ENCODE measurements around the gene APOC3.
A peak's percentile ranks its signal among the peaks of the same experiment; 100 is the strongest.

APOC3 gene

GRCh38 chr11:116849060-116849459 lies 19.4 kb downstream of the APOC3 start:
- Mint-ChIP-seq H3K4me3 (no peak overlapping the region), H3K4me1 (peaks cover 42% of the 10 kb centered on the region), H3K9me3 (no peaks in the 10 kb centered on the region), H3K27me3 (no peaks in the 10 kb centered on the region), H3K27ac (no peak overlapping the region), H3K36me3 (peaks cover 17% of the 10 kb centered on the region)

- Mint-ChIP-seq H3K4me3 (no peak overlapping the region), H3K27me3 (no peaks in the 10 kb centered on the region), H3K4me1 (peaks cover 46% of the 10 kb centered on the region), H3K36me3 (peaks cover 17% of the 10 kb centered on the region), H3K27ac (no peak overlapping the region), H3K9me3 (no peaks in the 10 kb centered on the region)
Observed at GRCh38 chr11:116849486-116849885, 19.8 kb downstream of the APOC3 start.

DNA sequence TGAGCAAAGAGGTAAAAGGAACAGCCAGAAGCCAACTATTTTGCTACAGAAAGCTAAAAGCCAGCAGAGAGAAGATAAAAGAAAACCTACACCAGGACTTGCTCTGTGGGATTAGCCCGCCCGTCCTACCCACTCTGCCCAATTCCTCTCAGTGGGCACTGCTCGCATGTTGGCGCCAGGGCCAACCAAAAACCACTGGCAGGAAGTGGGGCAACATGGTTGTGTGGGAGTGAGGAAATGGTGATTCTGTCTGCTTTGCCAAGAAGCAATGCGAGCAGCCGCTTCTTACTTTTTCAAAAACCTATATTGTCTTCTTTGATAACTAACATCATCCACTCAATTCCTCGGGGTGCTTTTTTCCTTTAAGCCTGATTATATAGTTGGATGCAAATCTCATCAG lies 21.9 kb downstream of the APOC3 start:
- peaks cover 10% of the 10 kb centered on the region for H3K36me3 Mint-ChIP-seq
- peaks cover 64% of the 10 kb centered on the region for H3K4me1 Mint-ChIP-seq
- H3K27ac Mint-ChIP-seq = no peak overlapping the region
- no peaks in the 10 kb centered on the region for H3K9me3 Mint-ChIP-seq
- peak overlapping the region; percentile 54 for H3K4me3 Mint-ChIP-seq
- no peaks in the 10 kb centered on the region for H3K27me3 Mint-ChIP-seq

DNA sequence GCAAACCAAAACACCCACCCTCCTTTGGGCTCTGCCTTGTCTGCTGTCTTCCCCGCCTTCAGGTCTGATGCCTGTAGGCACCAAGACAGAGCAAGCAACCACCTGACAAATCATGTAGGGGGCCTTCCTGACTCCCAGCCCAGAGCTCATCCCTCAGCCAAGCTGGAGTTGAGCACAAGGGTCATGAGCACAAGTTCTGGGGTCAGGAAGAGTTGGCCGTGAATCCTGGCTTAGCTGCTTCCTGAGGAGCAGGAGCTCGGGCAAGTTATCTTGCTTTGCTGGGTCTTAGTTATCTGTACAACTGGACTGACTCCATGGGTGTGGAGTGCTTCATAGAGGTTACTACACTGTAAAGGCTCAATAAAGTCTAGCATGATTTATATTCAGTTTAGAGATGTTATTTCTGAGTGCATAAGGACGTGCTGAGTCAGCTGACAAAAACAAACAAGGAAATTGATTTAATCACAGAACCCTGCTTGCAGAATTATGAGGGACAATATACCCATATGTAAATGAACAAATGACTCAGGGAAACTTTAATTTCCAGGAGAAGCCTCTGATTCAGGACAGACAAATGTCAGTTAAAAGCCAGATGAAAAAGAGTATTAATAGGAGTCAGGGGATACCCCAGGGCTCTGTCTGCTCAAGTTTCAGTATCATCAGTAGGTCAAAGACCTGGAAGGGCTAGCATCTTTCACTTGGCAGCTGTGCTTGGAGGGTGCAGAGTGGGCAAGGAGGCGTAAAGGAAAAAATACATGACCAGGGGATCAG lies 22.7 kb downstream of the APOC3 start:
- no peaks in the 10 kb centered on the region for H3K27me3 Mint-ChIP-seq
- H3K4me3 Mint-ChIP-seq = peak overlapping the region; percentile 54
- peaks cover 71% of the 10 kb centered on the region for H3K4me1 Mint-ChIP-seq
- H3K27ac Mint-ChIP-seq = peak overlapping the region; percentile 81
- H3K9me3 Mint-ChIP-seq = no peaks in the 10 kb centered on the region
- H3K36me3 Mint-ChIP-seq = peaks cover 8% of the 10 kb centered on the region

DNA sequence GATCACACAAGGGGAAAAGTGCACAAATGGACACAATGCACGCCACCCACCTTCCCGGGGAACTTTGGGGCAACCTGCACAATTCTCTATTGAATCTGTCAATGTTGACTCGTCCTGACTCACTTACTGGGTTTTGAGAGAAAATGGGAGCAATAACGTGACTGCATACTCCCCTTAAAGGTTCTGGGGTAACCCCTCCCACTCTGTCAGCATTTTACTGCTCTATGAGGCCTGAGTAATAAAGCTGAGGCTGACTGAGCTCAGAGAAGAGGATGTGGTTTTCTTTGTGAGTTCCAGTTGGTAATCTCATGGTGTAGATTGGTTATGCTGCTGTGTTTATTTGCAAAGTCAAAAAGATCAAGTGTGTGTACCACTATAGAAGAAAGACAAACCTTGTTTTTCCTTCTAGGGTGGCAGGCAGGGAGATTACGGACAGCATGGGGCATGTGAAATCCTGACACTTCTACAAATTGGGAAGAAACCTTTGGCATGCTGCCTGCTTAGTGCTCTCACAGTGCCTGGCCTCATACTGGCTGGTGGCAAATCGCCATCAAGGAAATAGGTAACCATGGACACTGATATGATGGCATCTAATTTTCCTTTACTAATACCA lies 23.9 kb downstream of the APOC3 start:
- Mint-ChIP-seq H3K27ac (peak overlapping the region; percentile 61), H3K9me3 (no peaks in the 10 kb centered on the region), H3K36me3 (peaks cover 8% of the 10 kb centered on the region), H3K4me1 (peaks cover 71% of the 10 kb centered on the region), H3K4me3 (peak overlapping the region; percentile 54), H3K27me3 (no peaks in the 10 kb centered on the region)

GRCh38 chr11:116855413-116855812 lies 25.7 kb downstream of the APOC3 start:
- Mint-ChIP-seq H3K36me3 (peaks cover 4% of the 10 kb centered on the region), H3K4me3 (peak overlapping the region; percentile 48), H3K27ac (peak overlapping the region; percentile 77), H3K9me3 (no peaks in the 10 kb centered on the region), H3K4me1 (peaks cover 61% of the 10 kb centered on the region), H3K27me3 (no peaks in the 10 kb centered on the region)

- Mint-ChIP-seq H3K4me1 (peaks cover 55% of the 10 kb centered on the region), H3K36me3 (peaks cover 7% of the 10 kb centered on the region), H3K27ac (peak overlapping the region; percentile 48), H3K4me3 (no peak overlapping the region), H3K27me3 (no peaks in the 10 kb centered on the region), H3K9me3 (no peaks in the 10 kb centered on the region)
Observed at GRCh38 chr11:116856423-116856822, 26.7 kb downstream of the APOC3 start.

DNA sequence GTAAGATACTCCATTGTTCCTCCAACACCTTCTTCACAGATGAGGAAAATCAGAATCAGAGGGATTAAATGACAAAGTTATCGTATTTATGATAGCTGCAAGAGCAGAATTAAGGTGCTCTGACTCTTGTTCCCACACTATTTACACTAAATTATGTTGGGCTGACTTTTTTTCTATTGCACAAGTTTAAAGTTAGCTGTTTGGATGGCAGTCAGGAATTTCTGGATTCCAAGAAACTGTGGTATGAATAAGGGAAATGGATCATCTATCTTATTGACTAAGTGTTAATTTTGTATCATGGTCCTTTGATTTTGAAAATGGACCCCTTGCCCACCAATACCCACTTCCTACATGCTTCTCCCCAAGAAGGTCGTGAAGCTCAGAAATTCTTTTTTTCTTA lies 27.6 kb downstream of the APOC3 start:
- Mint-ChIP-seq H3K4me3 (no peak overlapping the region), H3K27ac (no peak overlapping the region), H3K27me3 (no peaks in the 10 kb centered on the region), H3K36me3 (peaks cover 11% of the 10 kb centered on the region), H3K9me3 (no peaks in the 10 kb centered on the region), H3K4me1 (peaks cover 46% of the 10 kb centered on the region)

DNA sequence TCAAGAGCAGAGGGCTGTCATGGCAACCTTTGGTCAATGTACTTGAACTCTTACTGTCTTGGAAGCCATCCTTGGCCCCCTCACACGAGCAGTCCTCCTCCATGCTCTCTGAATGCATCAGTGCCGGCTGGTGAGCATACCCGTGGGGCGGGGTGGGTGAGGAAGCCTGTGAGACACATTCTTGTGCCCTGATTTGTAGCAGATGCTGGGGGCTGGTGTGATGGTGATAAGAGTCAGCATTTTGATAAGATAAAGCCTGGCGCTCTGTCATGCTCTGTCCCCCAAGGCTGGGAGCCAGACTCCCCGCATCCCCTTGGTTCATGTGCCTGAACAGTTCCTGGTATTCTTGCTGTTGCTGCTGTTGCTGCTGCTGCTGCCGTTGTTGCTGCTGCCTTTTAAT lies 28.2 kb downstream of the APOC3 start:
- no peak overlapping the region for H3K27ac Mint-ChIP-seq
- H3K4me1 Mint-ChIP-seq = peaks cover 40% of the 10 kb centered on the region
- no peaks in the 10 kb centered on the region for H3K9me3 Mint-ChIP-seq
- peaks cover 11% of the 10 kb centered on the region for H3K36me3 Mint-ChIP-seq
- no peak overlapping the region for H3K4me3 Mint-ChIP-seq
- no peaks in the 10 kb centered on the region for H3K27me3 Mint-ChIP-seq

DNA sequence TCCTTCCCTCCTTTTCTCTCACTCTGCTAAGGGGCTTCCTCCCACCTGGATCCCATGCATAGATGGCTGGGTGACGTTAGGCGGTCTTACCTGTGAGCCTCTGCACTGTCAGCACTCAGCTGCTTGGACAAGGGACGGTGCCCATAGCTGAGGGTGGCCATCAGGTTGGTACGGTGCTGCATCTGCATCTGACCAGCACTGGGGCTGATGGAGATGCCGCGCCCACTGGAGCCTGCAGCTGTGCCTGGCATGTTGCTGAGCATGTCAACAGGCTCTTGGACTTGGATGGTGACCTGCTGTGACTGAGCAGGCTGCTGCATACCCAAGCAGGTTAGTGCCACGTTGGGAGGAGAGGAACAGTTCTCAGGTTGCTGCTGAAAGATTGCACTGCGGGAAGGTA lies 29.5 kb downstream of the APOC3 start:
- Mint-ChIP-seq H3K36me3 (peaks cover 14% of the 10 kb centered on the region), H3K9me3 (no peaks in the 10 kb centered on the region), H3K27me3 (no peaks in the 10 kb centered on the region), H3K4me3 (no peak overlapping the region), H3K4me1 (peaks cover 28% of the 10 kb centered on the region), H3K27ac (no peak overlapping the region)

- H3K9me3 Mint-ChIP-seq = no peaks in the 10 kb centered on the region
- peaks cover 20% of the 10 kb centered on the region for H3K4me1 Mint-ChIP-seq
- peaks cover 13% of the 10 kb centered on the region for H3K36me3 Mint-ChIP-seq
- H3K27ac Mint-ChIP-seq = no peak overlapping the region
- H3K27me3 Mint-ChIP-seq = no peaks in the 10 kb centered on the region
- no peak overlapping the region for H3K4me3 Mint-ChIP-seq
Observed at GRCh38 chr11:116860303-116860702, 30.6 kb downstream of the APOC3 start.

DNA sequence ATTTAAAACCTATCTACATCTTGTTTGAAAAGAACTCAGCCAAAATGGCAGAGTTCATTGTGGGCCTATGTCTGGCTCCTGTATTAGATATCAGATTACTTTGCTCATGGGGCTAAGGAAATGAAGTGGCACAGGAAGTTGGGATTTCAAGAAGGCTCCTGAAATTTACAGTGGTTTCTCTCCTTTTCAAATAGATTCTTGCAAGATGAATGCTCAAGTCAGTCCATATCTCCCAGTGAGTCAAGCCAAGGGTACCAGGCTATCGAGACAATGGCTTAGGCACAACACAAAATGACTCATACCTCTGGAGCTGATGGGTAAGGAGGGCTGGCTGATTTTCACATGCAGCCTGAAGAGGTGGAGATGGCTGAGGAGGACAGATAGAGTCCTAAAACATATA lies 31.8 kb downstream of the APOC3 start:
- H3K4me1 Mint-ChIP-seq = peaks cover 8% of the 10 kb centered on the region
- H3K9me3 Mint-ChIP-seq = no peaks in the 10 kb centered on the region
- H3K27me3 Mint-ChIP-seq = no peaks in the 10 kb centered on the region
- peaks cover 15% of the 10 kb centered on the region for H3K36me3 Mint-ChIP-seq
- H3K27ac Mint-ChIP-seq = no peak overlapping the region
- no peak overlapping the region for H3K4me3 Mint-ChIP-seq

- no peaks in the 10 kb centered on the region for H3K9me3 Mint-ChIP-seq
- peaks cover 1% of the 10 kb centered on the region for H3K4me1 Mint-ChIP-seq
- H3K4me3 Mint-ChIP-seq = no peak overlapping the region
- no peak overlapping the region for H3K27ac Mint-ChIP-seq
- H3K36me3 Mint-ChIP-seq = peaks cover 15% of the 10 kb centered on the region
- no peaks in the 10 kb centered on the region for H3K27me3 Mint-ChIP-seq
Observed at GRCh38 chr11:116862185-116862584, 32.5 kb downstream of the APOC3 start.

- Mint-ChIP-seq H3K4me1 (no peaks in the 10 kb centered on the region), H3K27me3 (no peaks in the 10 kb centered on the region), H3K36me3 (peaks cover 18% of the 10 kb centered on the region), H3K4me3 (no peak overlapping the region), H3K9me3 (no peaks in the 10 kb centered on the region), H3K27ac (no peak overlapping the region)
Observed at GRCh38 chr11:116862951-116863350, 33.2 kb downstream of the APOC3 start.

DNA sequence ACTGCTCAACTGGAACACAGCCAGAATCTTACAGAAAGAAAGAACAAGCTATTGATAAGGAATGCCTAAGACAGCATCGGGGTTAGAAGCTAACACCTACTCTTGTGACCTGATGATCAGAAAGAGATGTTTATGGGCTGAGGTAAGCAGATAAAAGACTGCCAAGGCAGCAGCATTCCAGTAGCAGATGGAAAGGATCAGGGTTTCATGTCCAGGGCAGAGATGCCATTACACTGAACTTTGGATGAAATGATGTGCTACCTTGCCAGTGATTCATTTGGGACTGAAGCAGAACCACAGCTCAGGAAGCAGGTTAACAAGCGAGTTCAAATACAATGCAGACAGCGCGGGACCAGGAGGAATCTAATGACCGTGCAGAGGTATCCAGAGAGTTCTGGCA lies 34.8 kb downstream of the APOC3 start:
- Mint-ChIP-seq H3K4me3 (no peak overlapping the region), H3K9me3 (no peaks in the 10 kb centered on the region), H3K4me1 (no peaks in the 10 kb centered on the region), H3K36me3 (peaks cover 19% of the 10 kb centered on the region), H3K27ac (no peak overlapping the region), H3K27me3 (no peaks in the 10 kb centered on the region)

- H3K9me3 Mint-ChIP-seq = no peaks in the 10 kb centered on the region
- peaks cover 25% of the 10 kb centered on the region for H3K36me3 Mint-ChIP-seq
- no peaks in the 10 kb centered on the region for H3K27me3 Mint-ChIP-seq
- no peaks in the 10 kb centered on the region for H3K4me1 Mint-ChIP-seq
- H3K4me3 Mint-ChIP-seq = no peak overlapping the region
- no peak overlapping the region for H3K27ac Mint-ChIP-seq
Observed at GRCh38 chr11:116865696-116866095, 36.0 kb downstream of the APOC3 start.

Measured in activated naive CD4-positive, alpha-beta T cell treated with anti-CD3 and anti-CD28 coated beads, Interleukin-2, amount 50 U/mL, for 24 hours (primary cell).